GM21825 (cell line): ENCODE data around the gene OVOL1.

Source experiments
- ATAC-seq: cut with Tn5 transposase; IDR thresholded peaks from one replicate; pipeline ENCODE4 v1.9.1; 2021; ENCODE audit warnings: mild to moderate bottlenecking, moderate library complexity; ENCODE audit not compliant: unreplicated experiment

Gene OVOL1

GRCh38 chr11:65790902-65791650 lies 4.2 kb downstream of the OVOL1 start:
- ATAC-seq, result no peak

GRCh38 chr11:65791719-65792213 lies 4.9 kb downstream of the OVOL1 start:
- ATAC-seq, result peak; percentile 71

- ATAC-seq, result no peak
Observed at GRCh38 chr11:65792456-65792855, 5.6 kb downstream of the OVOL1 start.

- ATAC-seq, result no peak
Observed at GRCh38 chr11:65793144-65793581, 6.3 kb downstream of the OVOL1 start.

- no peak for ATAC-seq
Observed at GRCh38 chr11:65793625-65794400, 7.0 kb downstream of the OVOL1 start.

GRCh38 chr11:65794570-65795510 lies 8.0 kb downstream of the OVOL1 start:
- no peak for ATAC-seq

- no peak for ATAC-seq
Observed at GRCh38 chr11:65796726-65797601, 10.1 kb downstream of the OVOL1 start.

- no peak for ATAC-seq
Observed at GRCh38 chr11:65797711-65798110, 10.8 kb downstream of the OVOL1 start.

GRCh38 chr11:65798882-65799281 lies 12.0 kb downstream of the OVOL1 start:
- no peak for ATAC-seq

GRCh38 chr11:65801153-65801987 lies 14.5 kb downstream of the OVOL1 start:
- ATAC-seq, result no peak

- ATAC-seq, result peak; percentile 77
Observed at GRCh38 chr11:65802841-65803240, 16.0 kb downstream of the OVOL1 start.

- no peak for ATAC-seq
Observed at GRCh38 chr11:65803797-65804492, 17.1 kb downstream of the OVOL1 start.

GRCh38 chr11:65806979-65807378 lies 20.1 kb downstream of the OVOL1 start:
- no peak for ATAC-seq

GRCh38 chr11:65808744-65809341 lies 22.0 kb downstream of the OVOL1 start:
- no peak for ATAC-seq

GRCh38 chr11:65809496-65809895 lies 22.6 kb downstream of the OVOL1 start:
- no peak for ATAC-seq

- ATAC-seq, result no peak
Observed at GRCh38 chr11:65810046-65810868, 23.4 kb downstream of the OVOL1 start.

- no peak for ATAC-seq
Observed at GRCh38 chr11:65811764-65812475, 25.1 kb downstream of the OVOL1 start.
